ENCODE data around the gene RBPJL. TPM values are rescaled to one million over a fixed set of nuclear protein-coding genes. Genes with fewer than 3 reads are reported as not detected.

RBPJL gene
- total and polyA plus RNA-seq, 2 of the 13 experiments (the other 11 are each of a cell fraction or from before 2014, with no cell fraction given): not detected

DNA sequence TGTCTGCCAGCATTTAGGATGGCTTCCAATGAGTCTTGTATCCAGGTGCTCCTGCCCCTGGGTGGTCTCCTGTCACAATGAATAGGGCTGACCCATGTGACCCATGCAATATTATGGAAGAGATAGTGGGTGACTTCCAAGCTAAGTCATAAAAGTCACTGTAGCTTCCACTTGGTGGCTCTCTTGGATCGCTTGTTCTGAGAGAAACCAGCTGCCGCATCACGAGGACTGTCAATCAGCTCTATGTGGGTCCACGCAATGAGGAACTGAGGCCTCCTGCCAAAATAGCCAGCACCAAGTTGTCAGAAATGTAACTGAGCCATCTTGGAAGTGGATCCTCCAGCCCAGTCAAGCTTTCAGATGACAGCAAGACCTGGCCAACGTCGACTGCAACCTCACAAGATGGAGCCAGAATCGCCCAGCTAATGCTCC lies 16.3 kb downstream of the RBPJL start (continued):
- peak; percentile 49; the same call in 1 of the 2 replicates for TF ChIP-seq BORCS8-MEF2B (CRISPR knock-in tag; IDR thresholded peaks at IDR 0.05)
- TF ChIP-seq KDM3A (CRISPR knock-in tag; IDR thresholded peaks at IDR 0.05; ENCODE audit: low read depth): 0 out of 2 replicates have a peak, but pooled peaks have one; percentile 57
- no peak for TF ChIP-seq KLF9 (CRISPR knock-in tag; IDR thresholded peaks at IDR 0.05; ENCODE audit: low read depth)
- no peak for TF ChIP-seq ZNF354B (CRISPR knock-in tag; IDR thresholded peaks at IDR 0.05)
- TF ChIP-seq, protein P1, sequence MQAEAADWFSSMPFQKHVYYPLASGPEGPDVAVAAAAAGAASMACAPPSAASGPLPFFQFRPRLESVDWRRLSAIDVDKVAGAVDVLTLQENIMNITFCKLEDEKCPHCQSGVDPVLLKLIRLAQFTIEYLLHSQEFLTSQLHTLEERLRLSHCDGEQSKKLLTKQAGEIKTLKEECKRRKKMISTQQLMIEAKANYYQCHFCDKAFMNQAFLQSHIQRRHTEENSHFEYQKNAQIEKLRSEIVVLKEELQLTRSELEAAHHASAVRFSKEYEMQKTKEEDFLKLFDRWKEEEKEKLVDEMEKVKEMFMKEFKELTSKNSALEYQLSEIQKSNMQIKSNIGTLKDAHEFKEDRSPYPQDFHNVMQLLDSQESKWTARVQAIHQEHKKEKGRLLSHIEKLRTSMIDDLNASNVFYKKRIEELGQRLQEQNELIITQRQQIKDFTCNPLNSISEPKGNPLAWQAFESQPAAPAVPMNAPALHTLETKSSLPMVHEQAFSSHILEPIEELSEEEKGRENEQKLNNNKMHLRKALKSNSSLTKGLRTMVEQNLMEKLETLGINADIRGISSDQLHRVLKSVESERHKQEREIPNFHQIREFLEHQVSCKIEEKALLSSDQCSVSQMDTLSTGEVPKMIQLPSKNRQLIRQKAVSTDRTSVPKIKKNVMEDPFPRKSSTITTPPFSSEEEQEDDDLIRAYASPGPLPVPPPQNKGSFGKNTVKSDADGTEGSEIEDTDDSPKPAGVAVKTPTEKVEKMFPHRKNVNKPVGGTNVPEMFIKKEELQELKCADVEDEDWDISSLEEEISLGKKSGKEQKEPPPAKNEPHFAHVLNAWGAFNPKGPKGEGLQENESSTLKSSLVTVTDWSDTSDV (CRISPR knock-in tag; IDR thresholded peaks at IDR 0.05): no peak
- TF ChIP-seq MZF1 (CRISPR knock-in tag; IDR thresholded peaks at IDR 0.05; ENCODE audit: borderline replicate concordance): no peak
- peak; percentile 18; the same call in 1 of the 2 replicates for TF ChIP-seq SPEN (CRISPR knock-in tag; IDR thresholded peaks at IDR 0.05; ENCODE audit: low read depth)
- no peak for TF ChIP-seq ATM (IDR thresholded peaks at IDR 0.05; ENCODE audit: borderline replicate concordance)
- no peak for TF ChIP-seq ZNF740 (CRISPR knock-in tag; IDR thresholded peaks at IDR 0.05)
- peak; percentile 79 for TF ChIP-seq ZNF124 (CRISPR knock-in tag; IDR thresholded peaks at IDR 0.05)
- no peak for TF ChIP-seq ZNF597 (CRISPR knock-in tag; IDR thresholded peaks at IDR 0.05)
- TF ChIP-seq ZFP82 (CRISPR knock-in tag; IDR thresholded peaks at IDR 0.05; ENCODE audit: borderline replicate concordance): no peak
- TF ChIP-seq CHD2 (IDR thresholded peaks at IDR 0.05; ENCODE audit: low read depth, low read length): no peak
- no peak for TF ChIP-seq ZNF720 (CRISPR knock-in tag; IDR thresholded peaks at IDR 0.05)
- no peak for TF ChIP-seq ZNF563 (CRISPR knock-in tag; IDR thresholded peaks at IDR 0.05)
- TF ChIP-seq ZNF543 (CRISPR knock-in tag; IDR thresholded peaks at IDR 0.05): no peak
- TF ChIP-seq ELF1 (CRISPR knock-in tag; IDR thresholded peaks at IDR 0.05): peak; percentile 44; the same call in 1 of the 2 replicates
- TF ChIP-seq ZNF598 (CRISPR knock-in tag; IDR thresholded peaks at IDR 0.05; ENCODE audit: borderline replicate concordance): no peak
- TF ChIP-seq NR2F1 (CRISPR knock-in tag; IDR thresholded peaks at IDR 0.05): peak in 1 of 2 experiments; percentile 13; a peak in 2 of 4 replicates
- TF ChIP-seq ZNF773 (CRISPR knock-in tag; IDR thresholded peaks at IDR 0.05; ENCODE audit: borderline replicate concordance): 0 out of 2 replicates have a peak, but pooled peaks have one; percentile 5
- TF ChIP-seq MED1 (CRISPR knock-in tag; IDR thresholded peaks at IDR 0.05): peak; percentile 47; the same call in 1 of the 2 replicates
- no peak for TF ChIP-seq ARHGAP35 (CRISPR knock-in tag; IDR thresholded peaks at IDR 0.05; ENCODE audit: borderline replicate concordance)
- TF ChIP-seq, protein P2, sequence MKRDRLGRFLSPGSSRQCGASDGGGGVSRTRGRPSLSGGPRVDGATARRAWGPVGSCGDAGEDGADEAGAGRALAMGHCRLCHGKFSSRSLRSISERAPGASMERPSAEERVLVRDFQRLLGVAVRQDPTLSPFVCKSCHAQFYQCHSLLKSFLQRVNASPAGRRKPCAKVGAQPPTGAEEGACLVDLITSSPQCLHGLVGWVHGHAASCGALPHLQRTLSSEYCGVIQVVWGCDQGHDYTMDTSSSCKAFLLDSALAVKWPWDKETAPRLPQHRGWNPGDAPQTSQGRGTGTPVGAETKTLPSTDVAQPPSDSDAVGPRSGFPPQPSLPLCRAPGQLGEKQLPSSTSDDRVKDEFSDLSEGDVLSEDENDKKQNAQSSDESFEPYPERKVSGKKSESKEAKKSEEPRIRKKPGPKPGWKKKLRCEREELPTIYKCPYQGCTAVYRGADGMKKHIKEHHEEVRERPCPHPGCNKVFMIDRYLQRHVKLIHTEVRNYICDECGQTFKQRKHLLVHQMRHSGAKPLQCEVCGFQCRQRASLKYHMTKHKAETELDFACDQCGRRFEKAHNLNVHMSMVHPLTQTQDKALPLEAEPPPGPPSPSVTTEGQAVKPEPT (CRISPR knock-in tag; IDR thresholded peaks at IDR 0.05; ENCODE audit: low read depth): no peak

All from HepG2 (cell line).